ENCODE measurements around the gene WDR11.
"Not testable (repeated sequence)": the region's sequence is repeated elsewhere in the genome, so short reads cannot be mapped to it uniquely, and the experiment has no call there.

Gene WDR11

DNA sequence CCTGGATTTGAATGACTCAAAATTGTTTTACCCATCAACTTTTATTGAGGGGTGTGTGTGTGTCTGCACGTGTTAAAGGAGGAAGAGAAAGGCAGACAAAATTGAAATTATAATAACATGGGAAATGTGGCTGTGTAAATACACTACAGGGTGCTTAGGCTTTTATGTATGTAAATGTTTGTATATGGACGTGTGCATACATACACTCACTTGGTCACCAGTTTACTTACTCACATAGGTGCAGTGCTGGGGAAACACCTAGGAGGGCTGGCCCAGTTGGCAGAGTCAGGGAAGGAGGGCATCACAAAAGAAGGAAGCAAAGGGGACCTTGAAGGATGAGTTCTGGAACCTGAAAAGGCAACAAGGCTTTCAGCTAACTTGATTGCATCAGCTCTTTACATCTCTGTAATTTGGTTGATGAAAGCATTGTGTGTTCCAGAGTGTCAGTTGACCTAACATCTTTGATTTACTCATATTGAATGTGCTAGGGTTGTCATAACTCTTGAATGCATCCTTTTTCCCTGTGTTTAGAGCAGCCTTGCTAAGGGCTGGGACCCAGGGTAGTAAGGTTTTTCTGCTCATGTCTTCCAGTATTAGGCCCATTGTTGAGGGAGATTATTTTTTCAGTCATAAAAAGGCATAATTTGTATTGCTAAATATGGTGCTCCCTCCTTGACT lies 10.2 kb downstream of the WDR11 start:
- no peak for DNase-seq

GRCh38 chr10:120873741-120874140 lies 22.6 kb downstream of the WDR11 start:
- no peak for DNase-seq

DNA sequence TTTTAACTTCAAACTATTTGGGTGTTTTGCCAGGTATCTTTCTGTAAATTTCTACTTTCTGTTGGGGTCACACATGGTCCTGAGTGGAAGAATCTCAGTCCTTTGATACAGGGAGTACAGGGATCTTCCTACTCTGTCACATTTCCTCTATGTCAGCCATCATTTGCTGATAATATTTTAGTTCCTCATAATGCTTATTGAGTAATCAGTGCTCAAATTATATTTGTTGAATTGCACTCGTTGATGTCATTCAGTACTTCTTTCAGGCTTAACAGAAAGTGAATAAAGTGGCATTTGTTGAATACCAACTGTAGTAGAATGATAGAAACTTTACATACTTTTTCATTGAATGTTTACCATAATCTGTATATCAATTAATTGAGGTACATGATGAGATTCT lies 31.9 kb downstream of the WDR11 start:
- DNase-seq = no peak

GRCh38 chr10:120887482-120887881 lies 36.3 kb downstream of the WDR11 start:
- DNase-seq = no peak

GRCh38 chr10:120891365-120891764 lies 40.2 kb downstream of the WDR11 start:
- DNase-seq = no peak

- no peak for DNase-seq
Measured at GRCh38 chr10:120894556-120894955, 43.4 kb downstream of the WDR11 start.

DNA sequence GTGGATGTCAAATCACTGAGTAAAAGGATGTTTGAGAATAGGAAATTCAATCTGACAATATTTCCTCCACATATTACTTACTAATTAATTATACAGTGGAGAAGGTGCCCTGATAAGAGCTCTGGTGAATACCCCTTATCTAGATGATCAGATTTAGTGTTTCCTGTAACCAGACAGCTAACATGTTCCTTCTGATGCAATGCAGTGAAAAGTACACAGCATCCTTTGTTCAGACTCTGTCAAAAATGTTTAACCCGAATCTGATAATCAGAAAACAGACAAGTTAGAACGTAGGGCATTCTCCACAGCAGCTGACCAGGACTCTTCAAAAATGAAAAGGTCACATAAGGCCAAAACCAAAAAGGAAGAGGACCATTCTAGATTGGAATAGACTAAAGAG lies 46.2 kb downstream of the WDR11 start:
- DNase-seq = no peak

DNA sequence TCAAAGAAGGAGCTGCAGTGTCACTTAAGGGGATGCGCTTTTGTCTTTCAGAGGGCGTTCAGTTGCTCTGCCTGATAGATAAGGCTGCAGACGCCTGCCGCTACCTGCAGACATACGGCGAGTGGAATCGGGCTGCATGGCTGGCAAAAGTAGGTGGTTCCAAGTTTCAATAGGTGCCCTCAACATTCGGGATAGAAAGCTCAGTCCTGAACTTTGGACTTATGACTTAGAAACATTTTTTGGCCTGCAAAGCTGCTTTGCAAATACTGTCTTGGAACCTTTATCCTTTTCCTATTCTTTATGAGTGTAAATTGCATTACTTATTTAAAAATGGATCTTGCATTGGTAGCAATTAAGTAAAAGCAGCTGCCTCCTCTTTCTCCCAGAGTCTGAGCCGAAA lies 54.1 kb downstream of the WDR11 start:
- DNase-seq = no peak

GRCh38 chr10:120917521-120918250 lies 66.5 kb downstream of the WDR11 start:
- no peak for DNase-seq

DNA sequence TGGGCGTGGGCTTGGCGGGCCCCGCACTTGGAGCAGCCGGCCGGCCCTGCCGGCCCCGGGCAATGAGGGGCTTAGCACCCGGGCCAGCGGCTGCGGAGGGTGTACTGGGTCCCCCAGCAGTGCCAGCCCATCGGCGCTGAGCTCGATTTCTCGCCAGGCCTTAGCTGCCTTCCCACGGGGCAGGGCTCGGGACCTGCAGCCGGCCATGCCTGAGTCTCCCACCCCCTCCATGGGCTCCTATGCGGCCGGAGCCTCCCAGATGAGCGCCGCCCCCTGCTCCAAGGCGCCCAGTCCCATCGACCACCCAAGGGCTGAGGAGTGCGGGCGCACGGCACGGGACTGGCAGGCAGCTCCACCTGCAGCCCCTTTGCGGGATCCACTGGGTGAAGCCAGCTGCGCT lies 72.7 kb downstream of the WDR11 start:
- not testable (repeated sequence) for DNase-seq

- DNase-seq = no peak
Measured at GRCh38 chr10:120926611-120927010, 75.4 kb downstream of the WDR11 start.

GRCh38 chr10:120927352-120927751 lies 76.2 kb downstream of the WDR11 start:
- DNase-seq = no peak

DNA sequence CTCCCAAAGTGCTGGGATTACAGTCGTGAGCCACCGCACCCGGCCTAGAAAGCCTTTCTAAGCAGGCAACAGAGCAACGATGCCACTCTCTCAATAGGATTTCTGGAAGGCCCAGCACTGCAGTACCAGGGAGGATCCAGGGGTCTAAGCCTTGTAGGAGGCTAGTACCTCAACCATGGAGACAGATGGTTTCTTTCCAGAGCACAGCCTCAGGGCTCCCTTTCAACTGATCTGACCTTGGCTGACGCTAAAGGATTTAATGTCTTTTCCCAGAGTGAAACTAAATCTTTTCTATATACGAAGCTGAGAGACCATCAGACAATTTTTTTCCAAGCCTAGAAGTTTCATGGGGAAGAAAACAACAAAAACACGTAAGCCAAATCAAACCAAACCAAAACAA lies 78.0 kb downstream of the WDR11 start:
- no peak for DNase-seq

DNA sequence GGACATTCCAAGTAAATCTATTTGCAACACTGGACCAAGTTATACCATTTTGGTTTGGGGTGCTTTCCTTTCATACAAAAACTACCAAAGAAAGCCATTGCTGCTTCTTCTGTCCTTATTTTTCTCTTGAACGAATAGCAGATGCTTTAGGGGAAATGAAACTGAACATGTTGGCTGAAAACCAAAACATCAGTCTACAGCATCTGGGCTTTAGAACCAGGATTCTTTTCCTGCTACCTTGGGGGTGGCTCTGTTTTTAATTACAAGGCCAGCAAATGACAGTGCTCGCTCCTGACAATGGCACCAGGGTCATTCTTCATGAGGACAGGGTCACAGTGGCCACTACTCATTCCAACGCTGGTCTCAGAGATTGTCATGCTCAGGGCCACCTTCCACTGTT lies 80.3 kb downstream of the WDR11 start:
- DNase-seq = no peak

DNA sequence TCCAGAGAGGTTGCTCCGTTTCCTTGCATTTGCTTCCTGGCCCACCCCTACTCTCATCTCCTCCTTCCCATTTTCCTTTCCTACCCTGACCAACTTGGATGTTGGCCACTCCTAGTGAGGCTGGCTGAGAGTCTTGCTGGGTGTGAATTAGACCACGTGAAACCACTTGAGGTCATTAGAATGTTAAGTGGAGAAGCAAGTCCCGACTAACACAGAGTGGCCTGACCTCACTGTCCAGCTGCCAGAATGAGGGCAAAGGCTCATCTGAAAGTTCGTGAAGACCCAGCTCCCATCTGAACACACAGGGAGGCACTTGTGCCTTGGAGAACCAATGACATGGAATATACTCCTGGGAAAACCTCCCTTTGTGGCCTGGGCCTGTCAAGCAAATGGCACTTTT lies 80.8 kb downstream of the WDR11 start:
- DNase-seq = no peak

DNA sequence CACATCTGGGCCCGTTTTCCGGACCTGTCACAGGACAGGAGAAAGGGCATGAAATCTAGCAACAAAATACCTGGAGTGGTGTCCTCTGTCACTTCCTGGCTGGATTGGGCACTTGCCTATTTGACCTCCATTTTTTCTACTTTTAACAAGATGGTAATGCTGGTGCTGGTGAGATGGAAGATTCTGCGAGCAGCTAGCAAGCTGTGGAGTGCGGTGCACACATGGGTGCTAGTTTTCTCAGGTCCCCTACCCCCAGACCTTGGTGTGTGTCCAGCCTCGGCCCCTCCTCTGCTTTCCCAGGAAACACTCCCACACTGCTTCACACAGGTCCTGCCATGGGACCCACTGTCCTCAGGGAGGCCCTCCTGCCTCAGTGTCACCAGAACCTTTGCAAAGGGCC lies 87.7 kb downstream of the WDR11 start:
- no peak for DNase-seq

DNA sequence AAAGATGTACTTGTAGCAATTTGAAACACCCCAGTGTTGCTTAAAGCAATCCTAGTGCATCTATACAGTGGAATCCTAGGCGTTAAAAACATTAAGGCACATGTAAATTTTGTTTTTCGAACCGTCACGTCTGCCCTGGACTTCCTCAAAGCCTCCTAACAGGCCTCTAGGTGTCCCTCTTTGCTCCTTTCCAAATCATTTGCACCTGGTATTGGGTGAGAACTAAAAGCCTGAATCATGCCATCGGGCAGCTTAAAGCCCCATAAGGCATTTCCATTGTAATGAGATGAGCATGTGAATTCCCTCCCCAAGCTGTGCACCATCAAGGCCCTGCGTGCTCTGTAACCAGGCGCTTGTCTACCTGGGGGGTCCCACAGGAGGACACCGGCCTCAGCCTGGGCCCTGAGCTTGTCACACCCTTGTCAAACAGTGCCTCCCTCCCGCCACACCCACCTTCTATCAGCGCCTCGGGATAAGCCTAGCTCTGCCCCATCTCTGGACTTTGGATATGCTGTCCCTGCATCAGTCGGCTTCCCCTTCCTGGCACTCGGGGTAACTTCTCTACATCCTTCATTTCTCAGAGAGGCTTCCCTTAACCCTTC lies 89.2 kb downstream of the WDR11 start:
- DNase-seq = no peak

DNA sequence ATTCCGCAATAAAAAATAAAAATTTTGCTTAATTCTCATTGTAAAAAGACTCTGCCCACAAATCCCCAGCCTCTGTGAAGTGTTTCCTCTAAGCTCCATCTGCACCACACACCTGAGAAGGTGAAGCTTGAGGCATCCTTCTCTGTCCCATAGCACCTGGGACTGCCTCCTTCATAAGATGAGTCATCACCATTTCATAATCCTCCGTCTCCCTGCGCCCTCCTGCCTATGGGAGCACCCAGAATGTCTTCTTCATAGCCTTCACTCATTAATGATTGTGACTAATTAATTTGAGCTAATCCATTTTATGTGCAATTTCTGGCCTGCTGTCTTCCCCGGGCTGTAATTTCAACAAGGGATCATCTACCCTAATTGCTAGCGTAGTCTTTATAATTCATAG lies 90.3 kb downstream of the WDR11 start:
- DNase-seq = no peak

GRCh38 chr10:120942806-120943413 lies 91.7 kb downstream of the WDR11 start:
- no peak for DNase-seq

DNA sequence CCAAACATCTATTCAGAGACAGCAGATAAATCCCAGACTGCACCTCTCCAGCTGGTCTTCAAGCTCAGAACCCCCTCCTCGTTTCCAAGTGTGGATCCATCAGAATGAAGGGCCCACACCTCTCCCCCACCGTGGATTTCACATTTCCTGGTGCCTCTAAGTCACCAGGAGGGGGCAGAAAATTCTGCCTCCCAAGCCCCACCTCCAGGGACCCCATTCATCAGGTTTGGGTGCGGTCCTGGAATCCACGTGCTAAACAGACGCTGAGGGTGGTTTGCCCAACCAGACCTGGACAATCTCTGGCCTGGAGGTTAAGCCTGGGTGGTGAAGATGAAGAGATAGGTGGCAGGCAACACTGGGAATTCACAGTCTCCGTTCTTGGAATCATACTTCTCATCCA lies 92.4 kb downstream of the WDR11 start:
- no peak for DNase-seq

DNA sequence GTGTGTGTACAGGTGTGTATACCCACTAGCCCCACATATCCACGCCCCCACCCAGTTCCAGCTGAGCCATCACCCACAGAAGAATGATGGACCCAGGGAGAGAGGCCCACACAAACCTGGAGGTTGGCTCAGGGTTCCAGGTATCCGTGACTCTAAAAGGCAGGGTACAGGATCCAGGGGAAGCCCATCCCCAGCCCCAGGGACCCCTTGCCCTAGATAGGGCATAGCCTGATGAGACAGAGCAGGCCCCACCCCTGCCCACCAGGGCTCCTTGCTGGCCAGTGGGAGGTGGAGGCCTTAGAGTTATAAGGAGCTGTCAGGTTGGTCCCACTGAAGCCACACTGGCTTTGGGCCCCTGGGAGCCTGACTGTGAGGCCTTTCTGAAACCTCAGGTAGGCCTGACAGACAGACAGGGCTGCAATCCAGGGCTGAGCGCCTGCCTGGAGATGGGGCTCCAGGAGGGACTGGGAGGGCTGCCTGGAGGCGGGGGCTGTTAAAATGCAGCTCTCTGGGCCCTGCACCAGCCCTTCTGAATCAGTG lies 93.5 kb downstream of the WDR11 start:
- no peak for DNase-seq

- DNase-seq = no peak
Measured at GRCh38 chr10:120945182-120945581, 94.0 kb downstream of the WDR11 start.

DNA sequence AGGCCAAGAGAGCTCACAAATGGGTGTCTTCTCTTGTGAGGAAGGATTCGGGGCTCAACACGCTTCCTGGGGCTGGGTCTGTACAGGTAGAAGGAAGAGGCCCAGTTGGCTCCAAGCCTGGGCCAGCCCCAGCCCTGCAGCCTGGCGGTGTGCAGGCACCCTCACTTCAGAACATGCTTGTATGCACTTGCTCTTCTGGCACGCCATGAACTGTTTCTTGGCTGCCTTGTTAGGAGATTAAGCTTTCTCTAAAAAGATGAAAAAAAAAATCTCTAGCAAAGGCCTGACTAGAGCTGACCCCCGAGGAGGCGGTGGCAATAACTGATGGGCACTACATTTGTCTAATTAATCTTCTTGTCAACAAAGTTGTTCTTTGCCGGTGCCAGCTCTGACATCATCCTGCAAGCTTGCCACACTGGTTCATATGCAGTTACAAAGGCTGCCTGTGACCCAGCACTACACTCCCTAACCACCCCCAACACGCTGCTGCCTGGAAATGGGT lies 94.7 kb downstream of the WDR11 start:
- no peak for DNase-seq

- no peak for DNase-seq
Measured at GRCh38 chr10:120946497-120946896, 95.3 kb downstream of the WDR11 start.
